K562 (cell line): ENCODE results near the gene WDR49. TPM values are rescaled to one million over a fixed set of nuclear protein-coding genes. Genes with fewer than 3 reads are reported as not detected.

Experiments used
- ATAC-seq: fragments of 200-7000 bp; cut with Tn5 transposase; 3 replicates; pipeline ENCODE4 v1.9.1; 2020; ENCODE audit warnings: moderate library complexity
- BruUV-seq: library from RNA; stranded (reverse); fragments of 400-500 nt; replicated peaks from 2 replicates; lab custom pipeline; 2021; lab: Mats Ljungman, UMichigan
- CTCF ChIA-PET: fragments of 300-600 bp; formaldehyde crosslinking; extraction: SDS; loops from one replicate; lab custom pipeline; 2021; ENCODE audit warnings: low intra/inter-chr PET ratio; lab: Yijun Ruan, JAX
- POLR2A ChIA-PET: fragments of 300-600, 350-650 bp; sonication (Branson Sonifier 250); formaldehyde crosslinking; extraction: SDS; loops from one replicate; lab custom pipeline; 2021; ENCODE audit warnings: antibody characterized with exemption, inconsistent platforms; lab: Yijun Ruan, JAX
- DNase-seq, 4 experiments: peaks; one replicate each; pipeline versions ENCODE4 v3.0.0 to v3.0.0-alpha.2; 2011 to 2018; ENCODE audit warnings: low spot score in 3 of 4, mixed read lengths in 3 of 4; ENCODE audit errors: extremely low read depth in 1 of 4
- FAIRE-seq: peaks from 2 replicates; lab custom pipeline; 2011; peaks lifted over from hg19 to GRCh38; lab: Jason Lieb, UNC
- H2AFZ ChIP-seq: 2 replicates; pipeline ENCODE4 v1.6.0; 2011; ENCODE audit warnings: low read depth, low read length, control low read depth, inconsistent platforms
- H3K27ac ChIP-seq: fragments of 200-600 bp; 3 replicates; pipeline ENCODE4 v1.8.0; 2011; ENCODE audit warnings: low read depth, mild to moderate bottlenecking, control low read depth, inconsistent platforms, low read length, moderate library complexity, mixed read lengths; ENCODE audit errors: extremely low read depth
- H3K27me3 ChIP-seq, 2 experiments: fragments of 300-600 bp in 1 of 2; 2 replicates in 1 of 2; 3 replicates in 1 of 2; pipeline versions ENCODE4 v1.6.0 to v1.8.0; 2011; ENCODE audit warnings: inconsistent platforms in 2 of 2, low read length in 2 of 2, mild to moderate bottlenecking in 1 of 2, mixed read lengths in 1 of 2, moderate library complexity in 1 of 2; ENCODE audit not compliant: control insufficient read depth in 2 of 2, insufficient read depth in 2 of 2
- H3K36me3 ChIP-seq: fragments of 300-600 bp; 3 replicates; pipeline ENCODE4 v1.8.0; 2011; ENCODE audit warnings: mild to moderate bottlenecking, low read length, inconsistent platforms; ENCODE audit not compliant: control insufficient read depth, insufficient read depth
- H3K4me1 ChIP-seq, 2 experiments: fragments of 200-600 bp in 1 of 2; replicated peaks in 1 of 2; 2 replicates in 1 of 2; 3 replicates in 1 of 2; pipeline versions ENCODE4 v1.5.1 to v1.8.0; 2011; ENCODE audit warnings: inconsistent platforms in 2 of 2, low read length in 2 of 2, mild to moderate bottlenecking in 1 of 2, mixed read lengths in 1 of 2, moderate library complexity in 1 of 2; ENCODE audit not compliant: control insufficient read depth in 2 of 2, insufficient read depth in 2 of 2
- H3K4me2 ChIP-seq: 2 replicates; pipeline ENCODE4 v1.6.1; 2011; ENCODE audit warnings: low read length, control low read depth, inconsistent platforms, mixed read lengths; ENCODE audit not compliant: insufficient read depth
- H3K4me3 ChIP-seq: fragments of 200-600 bp; sonication (generic), shearing (Covaris generic); 2 replicates; pipeline ENCODE4 v1.5.1; 2016; ENCODE audit warnings: control low read depth, inconsistent platforms
- H3K79me2 ChIP-seq: fragments of 200-600 bp; 3 replicates; pipeline ENCODE4 v1.8.0; 2011; ENCODE audit warnings: low read length, inconsistent platforms; ENCODE audit not compliant: control insufficient read depth, insufficient read depth
- H3K9ac ChIP-seq, 2 experiments: 2 replicates each; pipeline versions ENCODE4 v1.6.0 to v1.6.1; 2011; ENCODE audit warnings: low read depth in 2 of 2, low read length in 2 of 2, control low read depth in 1 of 2, inconsistent platforms in 1 of 2, mild to moderate bottlenecking in 1 of 2, mixed read lengths in 1 of 2; ENCODE audit not compliant: insufficient read depth in 1 of 2
- H3K9me1 ChIP-seq: one replicate; pipeline ENCODE4 v1.6.0; 2011; ENCODE audit warnings: inconsistent platforms, mild to moderate bottlenecking, low read length, moderate library complexity; ENCODE audit not compliant: control insufficient read depth, insufficient read depth
- H3K9me3 ChIP-seq: replicated peaks from 2 replicates; pipeline ENCODE4 v1.5.1; 2011; ENCODE audit warnings: low read depth, low read length, inconsistent platforms; ENCODE audit not compliant: control insufficient read depth, insufficient read depth
- H4K20me1 ChIP-seq: replicated peaks from 2 replicates; pipeline ENCODE4 v1.6.1; 2011; ENCODE audit warnings: low read length, inconsistent platforms, mixed read lengths; ENCODE audit not compliant: control insufficient read depth, insufficient read depth
- ATF1 ChIP-seq, 2 experiments: fragments of 450-650 bp in 1 of 2; IDR thresholded peaks; 2 replicates each; pipeline ENCODE4 v1.6.1; 2016; ENCODE audit warnings: missing compliant biosample characterization in 1 of 2, missing genetic modification characterization in 1 of 2
- HDAC1 ChIP-seq, 2 experiments: fragments of 450-650 bp; IDR thresholded peaks; 2 replicates each; pipeline ENCODE4 v1.6.1; 2016 to 2017; ENCODE audit warnings: inconsistent platforms in 1 of 2, mild to moderate bottlenecking in 1 of 2, moderate library complexity in 1 of 2
- HNRNPH1 ChIP-seq: fragments of 200-400 bp; formaldehyde crosslinking; optimal IDR thresholded peaks from 2 replicates; pipeline ENCODE3; 2017; ENCODE audit warnings: low read depth, mild to moderate bottlenecking, low read length, moderate library complexity
- XRCC3 ChIP-seq: fragments of 450-650 bp; IDR thresholded peaks from 2 replicates; pipeline ENCODE4 v1.6.1; 2017; ENCODE audit warnings: mild to moderate bottlenecking, moderate library complexity
- WGBS: fragments of 100-300 bp; shearing (Covaris generic); methylation state at CpG from one replicate; pipeline ENCODE4 v1.1.6; 2016; ENCODE audit warnings: low coverage, mixed read lengths; ENCODE audit not compliant: insufficient coverage; ENCODE audit errors: missing lambda C conversion rate; 5-methylcytosine and 5-hydroxymethylcytosine counted together
- in situ Hi-C: fragments of 300-500 bp; cut with MboI; formaldehyde crosslinking; loops from 4 replicates; pipeline ENCODE4 v1.15.0; 2018; ENCODE audit warnings: inconsistent platforms, mixed read lengths
- intact Hi-C: fragments of 100-400 bp; cut with micrococcal nuclease; formaldehyde crosslinking; loops from 2 replicates; pipeline ENCODE4 v1.14.2; 2022
- polyA plus RNA-seq, 8 experiments: library from polyadenylated mRNA; depleted of rRNA in 4 of 8; stranded (reverse) in 5 of 8; unstranded in 3 of 8; fragments of >200 nt; fragmentation: Nextera tagmentation in 2 of 8; fragmentation: Illumina TruSeq in 1 of 8; extraction: Ambion mirVana in 2 of 8; extraction: Trizol in 1 of 8; gene quantifications; 2 replicates each; pipeline versions ENCODE4 v1.2.1 to v1.2.3, GENCODE V29; 2011 to 2014; ENCODE audit warnings: inconsistent platforms in 1 of 8, missing spikeins in 1 of 8
- total RNA-seq, 7 experiments: library from RNA; depleted of rRNA in 6 of 7; stranded (reverse); fragments of >200 nt in 6 of 7; fragmentation: Illumina TruSeq in 2 of 7; extraction: Trizol in 2 of 7; gene quantifications; 2 replicates each; pipeline versions ENCODE4 v1.2.1 to v1.2.3, GENCODE V29; 2011 to 2021; ENCODE audit warnings: low replicate concordance in 1 of 7
- TF ChIP-seq, protein P1 (sequence below): fragments of 450-650 bp; formaldehyde crosslinking; IDR thresholded peaks from 2 replicates; pipeline ENCODE4 v1.4.0; 2022; ENCODE audit warnings: mild to moderate bottlenecking, moderate library complexity
- TF ChIP-seq, protein P2 (sequence below): fragments of 250-450 bp; sonication (Bioruptor Pico); IDR thresholded peaks from 2 replicates; pipeline ENCODE4 v1.4.0; 2020; ENCODE audit warnings: mild to moderate bottlenecking, moderate library complexity, borderline replicate concordance

The WDR49 gene
- total and polyA plus RNA-seq, 9 of the 15 experiments (the other 6 are each of a cell fraction or from before 2014, with no cell fraction given): not detected

GRCh38 chr3:167487556-167487955, 166.2 kb downstream of the WDR49 start:
- in situ Hi-C loops (no loop called here), intact Hi-C loops (no loop called here)
- Histone ChIP-seq H3K27ac (no peak overlapping the region), H2AFZ (no peak overlapping the region), H3K4me2 (no peak overlapping the region), H3K9me1 (no peaks in the 10 kb centered on the region), H3K9ac (no peak overlapping the region), H4K20me1 (no peaks in the 10 kb centered on the region), H3K4me3 (no peak overlapping the region), H3K9me3 (peaks cover 2% of the 10 kb centered on the region; the same call in 1 of the 2 replicates), H3K27me3 (no peaks in the 10 kb centered on the region), H3K36me3 (no peaks in the 10 kb centered on the region), H3K4me1 (no peaks in the 10 kb centered on the region), H3K79me2 (no peaks in the 10 kb centered on the region)
- ATAC-seq: no peak
- ChIA-PET POLR2A (no interaction called here), CTCF (no interaction called here)
- BruUV-seq: no TSS peak
- WGBS: 0% methylated on average over 3 of the region's 3 CpGs
- TF ChIP-seq HDAC1 (IDR thresholded peaks at IDR 0.05) (no peak), HNRNPH1 (no peak), ATF1 (CRISPR knock-in tag; IDR thresholded peaks at IDR 0.05) (no peak), ATF1 (tag; IDR thresholded peaks at IDR 0.05) (no peak), XRCC3 (no peak)
- TF ChIP-seq, protein P1, sequence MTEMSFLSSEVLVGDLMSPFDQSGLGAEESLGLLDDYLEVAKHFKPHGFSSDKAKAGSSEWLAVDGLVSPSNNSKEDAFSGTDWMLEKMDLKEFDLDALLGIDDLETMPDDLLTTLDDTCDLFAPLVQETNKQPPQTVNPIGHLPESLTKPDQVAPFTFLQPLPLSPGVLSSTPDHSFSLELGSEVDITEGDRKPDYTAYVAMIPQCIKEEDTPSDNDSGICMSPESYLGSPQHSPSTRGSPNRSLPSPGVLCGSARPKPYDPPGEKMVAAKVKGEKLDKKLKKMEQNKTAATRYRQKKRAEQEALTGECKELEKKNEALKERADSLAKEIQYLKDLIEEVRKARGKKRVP (CRISPR knock-in tag): no peak
- TF ChIP-seq, protein P2, sequence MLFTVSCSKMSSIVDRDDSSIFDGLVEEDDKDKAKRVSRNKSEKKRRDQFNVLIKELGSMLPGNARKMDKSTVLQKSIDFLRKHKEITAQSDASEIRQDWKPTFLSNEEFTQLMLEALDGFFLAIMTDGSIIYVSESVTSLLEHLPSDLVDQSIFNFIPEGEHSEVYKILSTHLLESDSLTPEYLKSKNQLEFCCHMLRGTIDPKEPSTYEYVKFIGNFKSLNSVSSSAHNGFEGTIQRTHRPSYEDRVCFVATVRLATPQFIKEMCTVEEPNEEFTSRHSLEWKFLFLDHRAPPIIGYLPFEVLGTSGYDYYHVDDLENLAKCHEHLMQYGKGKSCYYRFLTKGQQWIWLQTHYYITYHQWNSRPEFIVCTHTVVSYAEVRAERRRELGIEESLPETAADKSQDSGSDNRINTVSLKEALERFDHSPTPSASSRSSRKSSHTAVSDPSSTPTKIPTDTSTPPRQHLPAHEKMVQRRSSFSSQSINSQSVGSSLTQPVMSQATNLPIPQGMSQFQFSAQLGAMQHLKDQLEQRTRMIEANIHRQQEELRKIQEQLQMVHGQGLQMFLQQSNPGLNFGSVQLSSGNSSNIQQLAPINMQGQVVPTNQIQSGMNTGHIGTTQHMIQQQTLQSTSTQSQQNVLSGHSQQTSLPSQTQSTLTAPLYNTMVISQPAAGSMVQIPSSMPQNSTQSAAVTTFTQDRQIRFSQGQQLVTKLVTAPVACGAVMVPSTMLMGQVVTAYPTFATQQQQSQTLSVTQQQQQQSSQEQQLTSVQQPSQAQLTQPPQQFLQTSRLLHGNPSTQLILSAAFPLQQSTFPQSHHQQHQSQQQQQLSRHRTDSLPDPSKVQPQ (CRISPR knock-in tag): no peak
- FAIRE-seq: no peak
- DNase-seq: no peak
